GM18951 (cell line): ENCODE results near the gene DCDC2.

ENCODE experiments used
- POLR2A ChIP-seq: IDR thresholded peaks from 4 replicates; pipeline ENCODE4 v1.6.1; 2011; ENCODE audit warnings: mild to moderate bottlenecking; ENCODE audit not compliant: insufficient read length, insufficient read depth; ENCODE audit errors: extremely low read depth
- in situ Hi-C: fragments of 300-500 bp; cut with MboI; formaldehyde crosslinking; loops from one replicate; pipeline ENCODE4 v1.12.0; 2022; ENCODE audit warnings: low sequenced_read_pairs, mixed read lengths, inconsistent platforms; ENCODE audit not compliant: unreplicated experiment

Gene DCDC2

GRCh38 chr6:24140591-24140990 lies 217.3 kb downstream of the DCDC2 start:
- in situ Hi-C loops: no loop called here
- TF ChIP-seq POLR2A: no peak

GRCh38 chr6:24139639-24140038 lies 218.2 kb downstream of the DCDC2 start:
- in situ Hi-C loops: no loop called here
- no peak for TF ChIP-seq POLR2A

- in situ Hi-C loops: no loop called here
- no peak for TF ChIP-seq POLR2A
Measured at GRCh38 chr6:24139080-24139479, 218.8 kb downstream of the DCDC2 start.

- no peak for TF ChIP-seq POLR2A
- in situ Hi-C loops: no loop called here
Measured at GRCh38 chr6:24131751-24132150, 226.1 kb downstream of the DCDC2 start.

GRCh38 chr6:24127316-24127715 lies 230.5 kb downstream of the DCDC2 start:
- in situ Hi-C loops: no loop called here
- no peak for TF ChIP-seq POLR2A

- in situ Hi-C loops: no loop called here
- TF ChIP-seq POLR2A: no peak
Measured at GRCh38 chr6:24126586-24127192, 231.2 kb downstream of the DCDC2 start.

- in situ Hi-C loops: no loop called here
- no peak for TF ChIP-seq POLR2A
Measured at GRCh38 chr6:24125980-24126379, 231.9 kb downstream of the DCDC2 start, which contains the start of gene NRSN1. NRSN1 (plus strand) TSS chr6:24126215; CDS start chr6:24134328, 8,113 bp downstream.

GRCh38 chr6:24122139-24122538 lies 235.7 kb downstream of the DCDC2 start:
- no peak for TF ChIP-seq POLR2A
- in situ Hi-C loops: no loop called here
